Measurements from ENCODE around the gene SMG1.
"Not testable (repeated sequence)": the region's sequence is repeated elsewhere in the genome, so short reads cannot be mapped to it uniquely, and the experiment has no call there.

DNA sequence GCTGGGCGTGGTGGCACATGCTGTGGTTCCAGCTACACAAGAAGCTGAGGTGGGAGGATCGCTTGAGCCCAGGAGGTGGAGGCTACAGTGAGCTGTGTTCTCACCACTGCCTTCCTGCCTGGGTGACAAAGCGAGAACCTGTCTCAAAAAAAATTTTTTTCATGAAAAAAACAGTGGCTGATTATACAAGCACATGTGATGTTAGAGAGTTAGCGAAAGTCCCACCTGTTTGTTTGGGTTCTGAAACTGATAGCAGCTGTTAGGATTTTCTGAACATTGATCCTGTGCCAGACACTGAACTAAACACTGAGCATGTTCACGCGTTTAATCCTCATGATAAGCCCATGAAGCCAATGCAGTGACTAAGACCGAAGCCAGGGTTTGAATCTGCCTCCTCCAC is 159.0 kb downstream of the SMG1 start:
- TF ChIP-seq CTCF (conservative IDR thresholded peaks at IDR 0.05 in 1 of 2, IDR thresholded peaks at IDR 0.05 in 1 of 2; ENCODE audit: low read depth in 1 of 2, low read length in 2 of 2); EZH2 (IDR thresholded peaks at IDR 0.05; ENCODE audit: low read length, missing control alignments): not testable (repeated sequence)
